Measurements from ENCODE around the gene KCNJ6.

GRCh38 chr21:37642493-37642892, 273.8 kb downstream of the KCNJ6 start:
- TF ChIP-seq, protein P1, sequence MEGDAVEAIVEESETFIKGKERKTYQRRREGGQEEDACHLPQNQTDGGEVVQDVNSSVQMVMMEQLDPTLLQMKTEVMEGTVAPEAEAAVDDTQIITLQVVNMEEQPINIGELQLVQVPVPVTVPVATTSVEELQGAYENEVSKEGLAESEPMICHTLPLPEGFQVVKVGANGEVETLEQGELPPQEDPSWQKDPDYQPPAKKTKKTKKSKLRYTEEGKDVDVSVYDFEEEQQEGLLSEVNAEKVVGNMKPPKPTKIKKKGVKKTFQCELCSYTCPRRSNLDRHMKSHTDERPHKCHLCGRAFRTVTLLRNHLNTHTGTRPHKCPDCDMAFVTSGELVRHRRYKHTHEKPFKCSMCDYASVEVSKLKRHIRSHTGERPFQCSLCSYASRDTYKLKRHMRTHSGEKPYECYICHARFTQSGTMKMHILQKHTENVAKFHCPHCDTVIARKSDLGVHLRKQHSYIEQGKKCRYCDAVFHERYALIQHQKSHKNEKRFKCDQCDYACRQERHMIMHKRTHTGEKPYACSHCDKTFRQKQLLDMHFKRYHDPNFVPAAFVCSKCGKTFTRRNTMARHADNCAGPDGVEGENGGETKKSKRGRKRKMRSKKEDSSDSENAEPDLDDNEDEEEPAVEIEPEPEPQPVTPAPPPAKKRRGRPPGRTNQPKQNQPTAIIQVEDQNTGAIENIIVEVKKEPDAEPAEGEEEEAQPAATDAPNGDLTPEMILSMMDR (IDR thresholded peaks at IDR 0.05; ENCODE audit: low read depth, low read length), result peak; percentile 58
- no peak for TF ChIP-seq EZH2phosphoT487 (IDR thresholded peaks at IDR 0.05; ENCODE audit: low read depth)
